ENCODE data around the gene DLG4.
"Not testable (repeated sequence)": the region's sequence is repeated elsewhere in the genome, so short reads cannot be mapped to it uniquely, and the experiment has no call there.

The DLG4 gene

GRCh38 chr17:7248796-7249195, 29.2 kb upstream of the DLG4 start:
- DNase-seq: no peak

- DNase-seq: no peak
Measured at GRCh38 chr17:7246779-7247178, 27.1 kb upstream of the DLG4 start.

- DNase-seq: not testable (repeated sequence)
Measured at GRCh38 chr17:7243838-7244237, 24.2 kb upstream of the DLG4 start.

GRCh38 chr17:7243453-7243729, 23.8 kb upstream of the DLG4 start:
- DNase-seq: no peak

- DNase-seq: peak; percentile 100
Measured at GRCh38 chr17:7242717-7243452, 23.2 kb upstream of the DLG4 start.

GRCh38 chr17:7241783-7242716, 22.4 kb upstream of the DLG4 start, which contains the start of gene GABARAP:
GABARAP (minus strand) TSS chr17:7242449; CDS start chr17:7242330, 119 bp downstream.
- peak; percentile 99 for DNase-seq

GRCh38 chr17:7241090-7241733, 21.6 kb upstream of the DLG4 start:
- DNase-seq: no peak

- no peak for DNase-seq
Measured at GRCh38 chr17:7240375-7240774, 20.7 kb upstream of the DLG4 start.

GRCh38 chr17:7239091-7240027, 19.7 kb upstream of the DLG4 start, which contains the start of gene PHF23:
PHF23 (minus strand) TSS chr17:7239457; CDS start chr17:7239279, 178 bp downstream.
- peak; percentile 99 for DNase-seq

- peak; percentile 53 for DNase-seq
Measured at GRCh38 chr17:7238420-7239090, 18.9 kb upstream of the DLG4 start.

GRCh38 chr17:7237761-7238419, 18.3 kb upstream of the DLG4 start:
- no peak for DNase-seq

- peak; percentile 34 for DNase-seq
Measured at GRCh38 chr17:7237266-7237760, 17.7 kb upstream of the DLG4 start.

GRCh38 chr17:7236808-7237207, 17.2 kb upstream of the DLG4 start:
- no peak for DNase-seq

GRCh38 chr17:7235693-7236665, 16.3 kb upstream of the DLG4 start:
- DNase-seq: no peak

- peak; percentile 97 for DNase-seq
Measured at GRCh38 chr17:7234083-7234951, 14.7 kb upstream of the DLG4 start, which contains the start of gene DVL2. DVL2 (minus strand) TSS chr17:7234517; CDS start chr17:7234262, 255 bp downstream.

- DNase-seq: no peak
Measured at GRCh38 chr17:7233701-7234082, 14.1 kb upstream of the DLG4 start.

- DNase-seq: no peak
Measured at GRCh38 chr17:7232114-7232513, 12.5 kb upstream of the DLG4 start.

- no peak for DNase-seq
Measured at GRCh38 chr17:7229504-7229903, 9.9 kb upstream of the DLG4 start.

GRCh38 chr17:7228920-7229319, 9.3 kb upstream of the DLG4 start:
- DNase-seq: no peak

Measured in retina (tissue), 1 donor.